VCaP (cell line): ENCODE data around the gene EBLN2.

Experiments
- H3K27ac ChIP-seq: fragments of 450-650 bp; 2 replicates; pipeline ENCODE4 v1.5.1; 2017
- CTCF ChIP-seq: fragments of 450-650 bp; conservative IDR thresholded peaks from 2 replicates; pipeline ENCODE4 v1.5.1; 2017; ENCODE audit warnings: mild to moderate bottlenecking, moderate library complexity

Gene EBLN2

GRCh38 chr3:73028803-73029202 lies 32.7 kb upstream of the EBLN2 start:
- no peak for TF ChIP-seq CTCF
- no peak overlapping the region for H3K27ac ChIP-seq

- no peak for TF ChIP-seq CTCF
- H3K27ac ChIP-seq = no peak overlapping the region
Observed at GRCh38 chr3:73029321-73029796, 32.1 kb upstream of the EBLN2 start.

- no peak for TF ChIP-seq CTCF
- H3K27ac ChIP-seq = no peak overlapping the region
Observed at GRCh38 chr3:73030073-73030597, 31.3 kb upstream of the EBLN2 start.

- H3K27ac ChIP-seq = no peak overlapping the region
- TF ChIP-seq CTCF = no peak
Observed at GRCh38 chr3:73031573-73032103, 29.8 kb upstream of the EBLN2 start.

- no peak for TF ChIP-seq CTCF
- no peak overlapping the region for H3K27ac ChIP-seq
Observed at GRCh38 chr3:73036694-73037591, 24.5 kb upstream of the EBLN2 start.

GRCh38 chr3:73041537-73041936 lies 19.9 kb upstream of the EBLN2 start:
- H3K27ac ChIP-seq = peak overlapping the region; percentile 1; the same call in 1 of the 2 replicates
- no peak for TF ChIP-seq CTCF

- H3K27ac ChIP-seq = no peak overlapping the region
- no peak for TF ChIP-seq CTCF
Observed at GRCh38 chr3:73043414-73043813, 18.0 kb upstream of the EBLN2 start.
